Measurements from ENCODE around the gene METTL23. TPM values are rescaled to one million over a fixed set of nuclear protein-coding genes. Genes with fewer than 3 reads are reported as not detected.
"Not testable (repeated sequence)": the region's sequence is repeated elsewhere in the genome, so short reads cannot be mapped to it uniquely, and the experiment has no call there.

Gene METTL23
- total RNA-seq, 1 donor: 26.3 TPM

DNA sequence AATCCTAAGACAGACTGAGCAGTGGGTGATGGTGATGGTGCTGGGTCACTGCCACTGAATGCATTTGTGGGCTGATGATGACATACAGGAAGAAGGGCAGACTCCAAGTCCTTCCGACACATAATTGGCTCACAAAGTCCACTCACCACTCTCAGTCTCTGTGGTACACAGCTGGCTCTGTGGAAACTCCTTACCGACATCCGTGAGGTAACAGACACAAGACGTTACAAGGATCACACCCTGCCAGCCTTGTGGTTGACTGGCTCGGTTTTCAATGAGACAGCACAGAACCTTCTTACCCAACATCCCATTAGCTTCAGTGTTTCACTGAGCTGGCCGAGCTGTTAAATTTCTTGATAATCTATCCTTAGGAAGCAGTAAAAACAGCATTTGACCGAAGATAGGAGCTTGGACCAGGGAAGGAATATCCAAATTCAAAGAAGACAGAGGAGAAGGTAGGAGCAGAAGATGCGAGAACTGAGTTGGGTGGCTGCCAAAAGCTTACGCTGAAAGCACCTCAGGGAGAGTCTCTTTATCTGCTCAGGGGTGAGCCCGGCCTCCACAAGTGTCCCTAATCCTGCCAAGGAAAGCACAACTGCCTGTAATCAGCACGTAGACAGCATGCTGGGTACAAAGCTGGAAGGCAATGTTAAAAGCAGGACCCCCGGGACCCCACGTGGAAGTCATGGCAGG, 10.3 kb upstream of the METTL23 start:
- no peak overlapping the region for H3K4me3 ChIP-seq (ENCODE audit: low read length)
- H3K9me3 ChIP-seq (ENCODE audit: low read depth, low read length): no peaks in the 10 kb centered on the region
- H3K27me3 ChIP-seq (ENCODE audit: insufficient read depth, low read length): no peaks in the 10 kb centered on the region
- peaks cover 40% of the 10 kb centered on the region for H3K4me1 ChIP-seq (ENCODE audit: insufficient read depth, low read length)

DNA sequence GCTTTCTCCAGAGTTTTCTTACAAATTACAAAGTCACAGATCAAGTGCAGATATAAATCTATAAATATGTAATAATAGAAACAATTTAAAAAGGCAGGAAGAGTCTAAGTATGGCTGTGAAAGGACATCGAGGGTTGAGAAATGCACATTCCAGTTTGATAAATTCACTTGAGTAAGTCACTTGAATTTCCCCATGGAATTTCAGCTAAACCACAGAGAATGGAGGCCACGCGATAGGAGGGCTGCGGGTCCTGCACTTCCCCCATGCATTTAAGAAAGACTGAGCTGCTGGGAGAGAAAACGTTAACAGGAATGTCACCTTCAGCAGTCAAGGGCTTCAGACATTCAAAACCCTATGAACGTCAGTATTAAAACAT, 9.8 kb upstream of the METTL23 start:
- H3K4me3 ChIP-seq (ENCODE audit: low read length): no peak overlapping the region
- H3K27me3 ChIP-seq (ENCODE audit: insufficient read depth, low read length): no peaks in the 10 kb centered on the region
- no peaks in the 10 kb centered on the region for H3K9me3 ChIP-seq (ENCODE audit: low read depth, low read length)
- H3K4me1 ChIP-seq (ENCODE audit: insufficient read depth, low read length): peaks cover 35% of the 10 kb centered on the region

DNA sequence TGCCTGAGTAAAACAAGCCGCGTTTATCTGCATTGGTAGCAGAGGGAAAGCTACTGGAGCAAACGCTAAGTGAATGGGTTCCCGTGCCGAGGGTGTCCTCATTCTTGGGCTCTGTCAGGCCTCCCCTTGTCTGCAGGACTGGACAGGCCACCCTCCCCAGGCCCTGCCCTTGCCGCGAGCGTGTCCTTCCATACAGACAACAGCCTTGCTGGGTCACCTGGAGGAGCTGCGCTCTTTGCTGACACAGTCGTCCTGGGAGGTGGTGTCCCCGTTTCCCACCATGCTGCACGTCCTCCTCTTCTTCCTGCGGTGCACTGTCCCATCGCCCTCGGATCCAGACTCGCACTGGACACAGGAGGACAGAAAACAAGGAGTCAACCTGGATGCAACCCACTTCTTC, 8.1 kb upstream of the METTL23 start:
- Histone ChIP-seq H3K9me3 (ENCODE audit: low read depth, low read length) (no peaks in the 10 kb centered on the region), H3K4me1 (ENCODE audit: insufficient read depth, low read length) (peaks cover 35% of the 10 kb centered on the region), H3K4me3 (ENCODE audit: low read length) (no peak overlapping the region), H3K27me3 (ENCODE audit: insufficient read depth, low read length) (no peaks in the 10 kb centered on the region)

DNA sequence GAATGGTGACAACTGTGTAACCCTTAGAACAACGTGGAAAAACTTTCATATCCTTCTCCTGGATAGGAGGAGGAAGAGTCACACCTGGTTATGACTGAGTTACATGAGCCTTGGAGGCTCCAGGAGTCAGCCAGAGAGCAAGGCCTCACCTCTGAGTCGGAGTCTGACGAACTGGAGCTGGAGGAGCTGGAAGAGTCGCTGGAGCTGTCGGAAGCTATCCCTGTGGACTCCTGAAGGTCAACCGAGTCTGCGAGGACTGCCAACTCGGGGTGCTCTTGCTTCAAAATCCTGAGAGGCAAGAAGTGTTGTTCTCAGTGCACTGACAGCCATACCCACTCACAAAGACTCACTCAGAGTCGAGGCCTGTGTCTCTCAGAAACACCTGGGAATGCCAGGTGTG, 6.4 kb upstream of the METTL23 start:
- Histone ChIP-seq H3K4me3 (ENCODE audit: low read length) (no peak overlapping the region), H3K27me3 (ENCODE audit: insufficient read depth, low read length) (no peaks in the 10 kb centered on the region), H3K9me3 (ENCODE audit: low read depth, low read length) (no peaks in the 10 kb centered on the region), H3K4me1 (ENCODE audit: insufficient read depth, low read length) (peaks cover 36% of the 10 kb centered on the region)

DNA sequence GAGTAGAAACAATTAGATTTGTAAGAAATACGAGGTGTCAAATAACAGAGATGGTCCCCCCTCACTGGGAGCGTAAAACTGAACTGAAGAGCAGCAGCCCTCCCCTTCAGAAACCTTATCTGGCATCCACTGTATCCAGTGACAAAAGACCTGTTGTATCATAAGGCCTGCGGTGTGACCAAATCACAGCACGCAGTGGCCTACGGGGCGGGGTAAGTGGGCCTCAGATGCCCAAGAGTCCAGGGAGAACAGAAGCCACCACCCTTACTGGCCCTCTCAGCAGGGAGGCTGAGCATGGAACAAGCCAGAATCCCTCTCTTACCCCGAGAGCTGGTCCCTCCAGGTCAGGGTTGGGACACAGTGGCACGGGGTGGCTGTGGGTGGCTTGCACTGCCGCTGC, 5.7 kb upstream of the METTL23 start:
- H3K4me3 ChIP-seq (ENCODE audit: low read length): no peak overlapping the region
- no peaks in the 10 kb centered on the region for H3K27me3 ChIP-seq (ENCODE audit: insufficient read depth, low read length)
- no peaks in the 10 kb centered on the region for H3K9me3 ChIP-seq (ENCODE audit: low read depth, low read length)
- peaks cover 36% of the 10 kb centered on the region for H3K4me1 ChIP-seq (ENCODE audit: insufficient read depth, low read length)

DNA sequence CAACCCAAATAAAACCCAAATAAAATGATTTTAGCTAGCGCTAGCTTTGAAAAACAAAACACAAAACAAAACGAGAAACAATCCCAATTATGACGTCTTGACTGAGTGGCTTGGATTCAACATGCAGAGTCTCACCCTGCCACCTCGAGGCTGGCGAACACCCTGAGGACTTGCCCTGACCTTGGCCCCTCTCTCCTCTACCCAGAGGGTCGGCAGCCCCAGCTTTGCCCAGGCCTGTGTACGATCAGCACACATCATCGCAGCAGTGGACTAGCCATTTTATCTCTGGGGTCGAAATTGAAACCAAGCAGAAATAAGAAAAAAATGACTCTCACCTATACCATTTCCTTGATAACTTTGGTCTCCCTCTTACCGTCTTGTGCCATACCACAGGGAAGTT, 5.2 kb upstream of the METTL23 start:
- Histone ChIP-seq H3K4me3 (ENCODE audit: low read length) (no peak overlapping the region), H3K4me1 (ENCODE audit: insufficient read depth, low read length) (peaks cover 32% of the 10 kb centered on the region), H3K27me3 (ENCODE audit: insufficient read depth, low read length) (no peaks in the 10 kb centered on the region), H3K9me3 (ENCODE audit: low read depth, low read length) (no peaks in the 10 kb centered on the region)

DNA sequence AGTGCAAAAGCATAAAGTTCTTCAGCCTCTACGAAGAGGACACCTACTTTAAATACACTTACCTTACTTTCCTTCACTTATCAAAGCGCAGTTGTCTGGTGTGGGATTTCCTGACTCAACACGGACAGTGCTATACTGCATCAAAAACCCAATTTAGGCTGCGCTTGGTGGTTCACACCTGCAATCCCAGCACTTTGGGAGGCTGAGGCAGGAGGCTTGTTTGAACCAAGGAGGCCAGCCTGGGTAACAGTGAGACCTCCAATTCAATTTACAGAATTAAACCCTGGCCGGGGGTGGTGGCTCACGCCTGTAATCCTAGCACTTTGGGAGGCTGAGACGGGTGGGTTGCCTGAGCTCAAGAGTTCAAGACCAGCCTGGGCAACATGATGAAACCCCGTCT, 4.4 kb upstream of the METTL23 start:
- Histone ChIP-seq H3K4me3 (ENCODE audit: low read length) (no peak overlapping the region), H3K9me3 (ENCODE audit: low read depth, low read length) (no peaks in the 10 kb centered on the region), H3K4me1 (ENCODE audit: insufficient read depth, low read length) (peaks cover 26% of the 10 kb centered on the region), H3K27me3 (ENCODE audit: insufficient read depth, low read length) (no peaks in the 10 kb centered on the region)

DNA sequence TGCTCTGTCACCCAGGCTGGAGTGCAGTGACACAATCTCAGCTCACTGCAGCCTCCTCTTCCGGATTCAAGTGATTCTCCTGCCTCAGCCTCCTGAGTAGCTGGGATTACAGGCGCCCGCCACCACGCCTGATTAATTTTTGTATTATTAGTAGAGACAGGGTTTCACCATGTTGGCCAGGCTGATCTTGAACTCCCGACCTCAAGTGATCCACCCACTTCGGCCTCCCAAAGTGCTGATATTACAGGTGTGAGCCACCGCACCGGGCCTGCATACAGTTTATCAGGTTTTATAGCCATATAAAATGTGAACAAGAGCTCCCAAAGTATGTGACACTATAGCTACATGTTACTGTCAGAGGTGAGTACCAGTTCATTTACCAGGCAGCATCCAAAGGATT, 3.7 kb upstream of the METTL23 start:
- H3K4me1 ChIP-seq (ENCODE audit: insufficient read depth, low read length): peaks cover 30% of the 10 kb centered on the region
- H3K4me3 ChIP-seq (ENCODE audit: low read length); H3K9me3 ChIP-seq (ENCODE audit: low read depth, low read length); H3K27me3 ChIP-seq (ENCODE audit: insufficient read depth, low read length): not testable (repeated sequence)

DNA sequence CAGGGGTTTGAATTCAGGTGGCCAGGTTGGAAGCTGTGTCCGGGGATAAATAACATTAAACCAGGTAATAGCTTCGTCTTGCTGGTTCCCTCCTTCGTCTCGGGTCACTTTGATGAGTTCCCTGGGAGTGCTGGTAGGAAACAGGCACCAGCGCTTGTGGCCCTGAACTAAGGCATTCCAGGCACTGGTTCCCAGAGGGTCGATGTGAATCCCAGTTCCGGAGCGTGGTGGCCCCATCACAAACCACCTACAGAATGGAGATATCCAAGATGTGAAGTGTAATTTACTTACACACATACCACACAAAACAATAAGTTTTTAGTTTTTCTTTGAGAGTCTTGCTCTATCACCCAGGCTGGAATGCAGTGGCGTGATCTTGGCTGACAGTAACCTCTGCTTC, 2.8 kb upstream of the METTL23 start:
- Histone ChIP-seq H3K27me3 (ENCODE audit: insufficient read depth, low read length) (no peaks in the 10 kb centered on the region), H3K9me3 (ENCODE audit: low read depth, low read length) (no peaks in the 10 kb centered on the region), H3K4me3 (ENCODE audit: low read length) (no peak overlapping the region), H3K4me1 (ENCODE audit: insufficient read depth, low read length) (peaks cover 38% of the 10 kb centered on the region)

DNA sequence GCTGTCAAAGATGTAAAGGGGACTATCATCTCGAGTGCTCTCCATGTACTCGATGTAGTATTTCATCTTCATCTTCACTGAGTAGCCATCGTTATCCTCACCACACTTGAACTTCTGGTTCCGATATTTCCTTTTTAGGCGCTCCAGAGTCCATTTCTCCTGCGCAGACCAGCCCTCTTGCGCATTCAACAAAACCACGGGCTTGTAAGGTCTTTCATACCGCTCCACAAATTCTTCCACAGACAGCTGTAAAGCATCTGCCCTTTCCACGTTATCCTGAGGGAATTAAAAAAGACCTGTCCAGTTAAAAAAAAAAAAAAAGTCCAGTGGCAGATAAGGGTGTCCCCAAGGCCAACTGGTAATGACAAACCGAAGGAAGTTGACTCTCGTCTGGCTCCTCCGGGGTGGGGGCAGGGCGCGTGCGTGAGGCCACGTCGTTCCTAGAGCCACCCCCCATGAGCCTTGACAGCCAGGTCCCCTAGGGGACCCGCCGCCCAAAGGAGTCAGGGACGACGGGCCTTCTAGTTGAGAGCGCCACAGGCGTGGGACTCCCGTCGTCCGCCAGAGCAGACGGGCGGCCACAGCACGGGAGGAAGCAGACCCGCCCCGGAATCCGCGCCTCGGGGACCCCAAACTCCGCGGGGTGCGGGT, 934 bp upstream of the METTL23 start:
- peaks cover 51% of the 10 kb centered on the region for H3K4me1 ChIP-seq (ENCODE audit: insufficient read depth, low read length)
- no peaks in the 10 kb centered on the region for H3K9me3 ChIP-seq (ENCODE audit: low read depth, low read length)
- peak overlapping the region; percentile 95 for H3K4me3 ChIP-seq (ENCODE audit: low read length)
- H3K27me3 ChIP-seq (ENCODE audit: insufficient read depth, low read length): no peaks in the 10 kb centered on the region

DNA sequence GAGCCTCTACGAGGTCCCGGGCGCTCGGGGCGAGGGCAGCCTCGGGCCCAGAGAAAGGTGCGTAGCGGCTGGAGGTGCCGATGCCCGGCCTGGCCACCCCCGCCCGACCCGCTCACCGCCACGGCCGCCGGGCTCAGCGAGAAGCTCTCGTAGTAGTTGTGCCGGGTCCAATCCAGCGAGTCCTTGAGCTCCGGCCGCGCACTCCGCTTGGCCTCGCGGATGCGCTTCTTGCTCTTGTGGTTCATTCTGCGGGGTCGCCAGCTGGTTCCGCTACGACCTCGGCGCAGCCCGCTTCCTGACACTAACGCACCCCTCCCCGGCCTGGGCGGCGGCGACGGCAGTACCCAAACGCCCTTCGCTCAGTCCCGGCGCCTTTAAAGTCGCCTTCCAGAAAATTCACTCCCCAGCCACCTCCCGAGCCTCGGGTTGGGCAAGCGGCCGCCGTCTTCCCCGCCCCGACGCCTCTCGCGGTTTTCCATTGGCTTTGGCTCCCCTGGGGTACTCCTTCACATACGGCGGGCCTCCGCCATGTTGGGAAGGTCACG, 336 bp upstream of the METTL23 start, which contains the start of gene JMJD6:
Gene JMJD6, minus strand, starts transcription at position 376 of the 545 bp plus-strand sequence. Its CDS starts 131 bp downstream, at position 245.
- Histone ChIP-seq H3K27me3 (ENCODE audit: insufficient read depth, low read length) (no peaks in the 10 kb centered on the region), H3K4me3 (ENCODE audit: low read length) (peak within 1 kb of the TSS; percentile 95), H3K4me1 (ENCODE audit: insufficient read depth, low read length) (peaks cover 51% of the 10 kb centered on the region), H3K9me3 (ENCODE audit: low read depth, low read length) (no peaks in the 10 kb centered on the region)

DNA sequence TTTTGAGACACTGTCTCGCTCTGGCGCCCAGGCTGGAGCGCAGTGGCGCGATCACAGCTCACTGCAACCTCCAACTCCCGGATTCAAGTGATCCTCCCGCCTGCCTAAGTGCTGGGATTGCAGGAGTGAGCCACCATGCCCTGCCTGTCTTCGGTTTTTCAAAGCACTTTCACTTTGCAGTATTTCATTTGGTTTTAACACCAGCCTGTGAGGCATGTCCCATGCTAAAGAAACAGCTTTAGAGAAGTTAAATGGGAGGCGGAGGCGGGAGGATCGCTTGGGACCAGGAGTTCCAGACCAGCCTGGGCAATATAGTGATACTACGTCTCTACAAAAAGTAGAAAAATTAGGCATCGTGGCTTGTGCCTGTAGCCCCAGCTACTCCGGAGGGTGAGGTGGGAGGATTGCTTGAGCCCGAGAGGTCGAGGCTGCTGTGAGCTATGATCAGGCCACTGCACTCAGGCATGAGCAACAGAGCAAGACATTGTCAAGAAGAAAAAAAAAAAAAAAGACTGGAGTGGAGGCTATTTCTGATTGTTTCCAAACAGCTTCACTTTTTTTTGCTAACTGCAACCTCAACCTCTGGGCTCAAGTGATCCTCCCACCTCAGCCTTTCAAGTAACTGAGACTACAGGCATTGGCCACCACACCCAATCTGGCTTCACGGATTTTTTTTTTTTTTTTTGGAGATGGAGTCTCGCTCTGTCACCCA, 1.3 kb downstream of the METTL23 start:
- no peaks in the 10 kb centered on the region for H3K27me3 ChIP-seq (ENCODE audit: insufficient read depth, low read length)
- H3K9me3 ChIP-seq (ENCODE audit: low read depth, low read length): no peaks in the 10 kb centered on the region
- peak overlapping the region; percentile 95 for H3K4me3 ChIP-seq (ENCODE audit: low read length)
- peaks cover 62% of the 10 kb centered on the region for H3K4me1 ChIP-seq (ENCODE audit: insufficient read depth, low read length)

DNA sequence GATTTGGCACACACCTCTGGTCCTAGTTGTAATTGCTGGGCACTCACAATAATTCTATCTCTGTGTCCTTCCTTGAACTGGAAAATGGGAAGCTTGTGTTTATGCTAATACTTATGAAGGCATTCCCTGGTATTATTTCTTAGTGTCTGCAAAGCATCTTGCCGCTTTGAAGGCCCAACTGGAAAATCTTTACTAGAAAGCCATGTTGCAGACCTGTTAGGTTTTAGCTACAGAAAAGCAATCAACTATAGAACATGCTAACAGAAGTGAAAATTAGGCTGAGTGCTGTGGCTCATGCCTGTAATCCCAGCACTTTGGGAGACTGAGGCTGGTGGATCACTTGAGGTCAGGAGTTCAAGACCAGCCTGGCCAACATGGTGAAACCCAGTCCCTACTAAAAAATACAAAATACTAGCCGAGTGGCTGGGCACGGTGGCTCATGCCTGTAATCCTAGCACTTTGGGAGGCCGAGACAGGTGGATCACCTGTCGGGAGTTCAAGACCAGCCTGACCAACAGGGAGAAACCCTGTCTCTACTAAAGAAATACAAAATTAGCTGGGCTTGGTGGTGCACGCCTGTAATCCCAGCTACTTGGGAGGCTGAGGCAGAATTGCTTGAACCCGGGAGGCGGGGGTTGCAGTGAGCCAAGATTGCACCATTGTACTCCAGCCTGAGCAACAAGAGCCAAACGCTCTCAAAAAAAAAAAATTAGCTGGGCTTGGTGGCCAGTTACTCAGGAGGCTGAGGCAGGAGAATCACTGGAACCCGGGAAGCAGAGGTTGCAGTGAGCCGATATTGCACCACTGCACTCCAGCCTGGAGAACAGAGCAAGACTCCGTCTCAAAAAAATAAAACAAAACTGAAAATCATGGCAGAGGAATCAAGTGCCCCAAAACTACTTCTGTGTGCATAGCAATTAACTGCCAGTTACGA, 5.4 kb downstream of the METTL23 start:
- not testable (repeated sequence) for H3K4me3 ChIP-seq (ENCODE audit: low read length); H3K9me3 ChIP-seq (ENCODE audit: low read depth, low read length); H3K27me3 ChIP-seq (ENCODE audit: insufficient read depth, low read length)
- peaks cover 73% of the 10 kb centered on the region for H3K4me1 ChIP-seq (ENCODE audit: insufficient read depth, low read length)

DNA sequence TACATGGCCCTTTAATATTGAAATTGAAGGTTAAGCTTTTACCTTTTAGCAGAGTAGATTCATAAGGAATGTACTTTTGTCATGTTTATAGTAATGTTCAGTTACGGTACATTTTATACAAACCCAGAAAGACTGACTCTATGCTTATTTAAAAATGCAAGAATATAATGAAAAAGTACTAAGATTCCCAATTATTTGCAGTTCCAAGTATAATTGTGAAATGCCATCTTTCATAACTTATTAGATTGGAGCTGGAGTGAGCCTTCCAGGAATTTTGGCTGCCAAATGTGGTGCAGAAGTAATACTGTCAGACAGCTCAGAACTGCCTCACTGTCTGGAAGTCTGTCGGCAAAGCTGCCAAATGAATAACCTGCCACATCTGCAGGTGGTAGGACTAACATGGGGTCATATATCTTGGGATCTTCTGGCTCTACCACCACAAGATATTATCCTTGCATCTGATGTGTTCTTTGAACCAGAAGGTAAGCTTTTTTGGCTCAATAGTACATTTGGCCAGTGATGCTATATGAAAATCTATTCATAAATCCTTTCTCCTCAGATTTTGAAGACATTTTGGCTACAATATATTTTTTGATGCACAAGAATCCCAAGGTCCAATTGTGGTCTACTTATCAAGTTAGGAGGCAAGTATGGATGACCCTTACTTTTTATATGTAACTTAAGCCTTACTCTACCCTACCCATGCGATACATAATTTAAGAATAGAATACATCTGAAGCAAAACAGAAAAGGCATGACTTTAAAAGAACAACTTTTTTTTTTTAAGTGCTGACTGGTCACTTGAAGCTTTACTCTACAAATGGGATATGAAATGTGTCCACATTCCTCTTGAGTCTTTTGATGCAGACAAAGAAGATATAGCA, 6.3 kb downstream of the METTL23 start:
- H3K27me3 ChIP-seq (ENCODE audit: insufficient read depth, low read length): no peaks in the 10 kb centered on the region
- no peaks in the 10 kb centered on the region for H3K9me3 ChIP-seq (ENCODE audit: low read depth, low read length)
- H3K4me3 ChIP-seq (ENCODE audit: low read length): no peak overlapping the region
- peaks cover 65% of the 10 kb centered on the region for H3K4me1 ChIP-seq (ENCODE audit: insufficient read depth, low read length)
